Vagina (tissue), 2 donors: Measurements from ENCODE around the gene HTR4.

Experiments used
- POLR2A ChIP-seq, 2 donors: fragments of 450-650 bp; IDR thresholded peaks; one replicate each; pipeline ENCODE4 v1.6.1; 2017; ENCODE audit warnings: antibody characterized with exemption in 2 of 2, mild to moderate bottlenecking in 2 of 2, moderate library complexity in 2 of 2
- POLR2AphosphoS5 ChIP-seq, 2 donors: sonication (generic); formaldehyde crosslinking; IDR thresholded peaks; one replicate each; pipeline ENCODE4 v1.9.0; 2017; ENCODE audit warnings: antibody characterized with exemption in 2 of 2, mild to moderate bottlenecking in 2 of 2, low read depth in 1 of 2; ENCODE audit not compliant: insufficient read depth in 1 of 2
- TF ChIP-seq, protein P1 (sequence below), 3 experiments: fragments of 450-650 bp in 2 of 3; fragments of 200-600 bp in 1 of 3; sonication (generic) in 1 of 3; IDR thresholded peaks; one replicate each; pipeline ENCODE4 v1.5.1; 2017 to 2019; ENCODE audit warnings: antibody characterized with exemption in 3 of 3, mild to moderate bottlenecking in 2 of 3, moderate library complexity in 2 of 3

DNA sequence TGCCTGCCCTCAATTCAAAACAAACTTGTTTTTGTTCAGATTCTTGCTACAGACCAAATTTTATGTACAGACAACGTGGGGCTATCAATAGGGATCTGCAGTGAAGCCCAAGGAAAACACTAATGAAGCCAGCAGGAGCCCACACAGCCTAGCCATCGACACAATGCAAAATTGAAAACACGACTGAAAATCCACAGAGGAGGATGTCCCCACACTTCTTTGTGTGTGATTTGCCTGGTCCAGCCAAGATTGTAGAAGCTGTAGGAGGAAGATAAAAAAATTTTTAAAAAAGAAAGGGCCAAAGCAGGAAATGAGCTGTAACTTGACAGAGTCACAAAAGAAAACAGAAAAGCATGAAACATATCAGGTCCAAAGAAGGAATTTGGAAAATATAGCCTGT is 34.8 kb downstream of the HTR4 start:
- TF ChIP-seq, protein P1, sequence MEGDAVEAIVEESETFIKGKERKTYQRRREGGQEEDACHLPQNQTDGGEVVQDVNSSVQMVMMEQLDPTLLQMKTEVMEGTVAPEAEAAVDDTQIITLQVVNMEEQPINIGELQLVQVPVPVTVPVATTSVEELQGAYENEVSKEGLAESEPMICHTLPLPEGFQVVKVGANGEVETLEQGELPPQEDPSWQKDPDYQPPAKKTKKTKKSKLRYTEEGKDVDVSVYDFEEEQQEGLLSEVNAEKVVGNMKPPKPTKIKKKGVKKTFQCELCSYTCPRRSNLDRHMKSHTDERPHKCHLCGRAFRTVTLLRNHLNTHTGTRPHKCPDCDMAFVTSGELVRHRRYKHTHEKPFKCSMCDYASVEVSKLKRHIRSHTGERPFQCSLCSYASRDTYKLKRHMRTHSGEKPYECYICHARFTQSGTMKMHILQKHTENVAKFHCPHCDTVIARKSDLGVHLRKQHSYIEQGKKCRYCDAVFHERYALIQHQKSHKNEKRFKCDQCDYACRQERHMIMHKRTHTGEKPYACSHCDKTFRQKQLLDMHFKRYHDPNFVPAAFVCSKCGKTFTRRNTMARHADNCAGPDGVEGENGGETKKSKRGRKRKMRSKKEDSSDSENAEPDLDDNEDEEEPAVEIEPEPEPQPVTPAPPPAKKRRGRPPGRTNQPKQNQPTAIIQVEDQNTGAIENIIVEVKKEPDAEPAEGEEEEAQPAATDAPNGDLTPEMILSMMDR (IDR thresholded peaks at IDR 0.05), result no peak
- no peak for TF ChIP-seq POLR2AphosphoS5 (IDR thresholded peaks at IDR 0.05; ENCODE audit: insufficient read depth in 1 of 2, low read depth in 1 of 2)
- no peak for TF ChIP-seq POLR2A (IDR thresholded peaks at IDR 0.05)
